Measurements from ENCODE around the gene NUDT22. TPM values are rescaled to one million over a fixed set of nuclear protein-coding genes. Genes with fewer than 3 reads are reported as not detected.
A peak's percentile ranks its signal among the peaks of the same experiment; 100 is the strongest.

The NUDT22 gene
- total and polyA plus RNA-seq, 2 of the 4 experiments (the other 2 are of a cell fraction), result 21.3 to 44.6 TPM

DNA sequence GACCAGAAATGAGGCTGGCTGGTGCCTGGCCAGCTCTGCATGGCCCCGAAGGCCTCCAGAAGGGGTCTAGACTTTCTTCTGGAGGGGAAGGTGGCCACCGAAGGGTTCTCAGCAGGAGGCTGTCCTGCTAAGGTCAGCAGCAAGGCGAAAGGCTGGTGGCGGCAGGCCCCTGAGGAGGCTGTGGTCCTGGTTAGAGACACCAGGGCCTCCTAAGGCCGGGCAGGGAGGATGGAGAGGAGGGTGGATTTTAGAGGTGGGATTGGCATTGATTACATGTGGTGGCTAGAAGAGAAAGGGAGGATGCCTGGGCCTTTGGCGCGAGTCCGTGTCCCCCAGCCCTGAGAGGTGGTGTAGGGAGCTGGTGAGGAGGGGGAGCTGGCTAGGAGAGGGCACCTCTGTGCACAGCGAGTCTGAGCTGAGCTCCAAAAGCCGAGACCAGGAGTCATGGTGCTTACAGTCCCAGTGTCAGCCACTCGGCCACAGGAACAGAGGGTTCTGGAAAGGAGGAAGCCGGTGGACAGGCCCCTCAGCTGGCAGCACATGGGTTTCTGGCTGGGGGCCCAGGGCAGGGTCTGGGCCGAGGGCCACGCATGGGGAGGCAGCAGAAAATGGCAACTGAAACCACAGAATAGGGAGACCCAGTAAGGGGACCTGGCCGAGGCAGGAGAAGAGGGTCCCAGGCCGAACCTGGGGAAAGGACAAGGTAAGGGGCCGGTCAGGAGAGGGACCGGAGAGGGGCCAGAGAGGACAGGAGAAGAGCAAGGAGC lies 17.1 kb upstream of the NUDT22 start:
- ChIA-PET POLR2A (ENCODE audit: unreplicated experiment) (no interaction called here), CTCF (no interaction called here)
- no peak overlapping the region for H3K56ac ChIP-seq (ENCODE audit: extremely low read depth, insufficient read depth, low read length)
- no peak overlapping the region for H3K9ac ChIP-seq (ENCODE audit: low read depth, low read length)
- no peak overlapping the region for H2BK15ac ChIP-seq (ENCODE audit: low read depth, low read length)
- no peak overlapping the region for H3K4ac ChIP-seq (ENCODE audit: low read depth, low read length)
- no peaks in the 10 kb centered on the region for H3K9me3 ChIP-seq (ENCODE audit: control insufficient read depth, insufficient read depth, low read length)
- H3K79me1 ChIP-seq (ENCODE audit: low read depth in 1 of 2, low read length in 2 of 2), result peaks cover 0 to 20% of the 10 kb centered on the region in 2 experiments; a peak in 2 of 4 replicates
- no peak overlapping the region for H2AFZ ChIP-seq (replicated peaks; ENCODE audit: low read length, poor library complexity)
- no peak overlapping the region for H3K4me3 ChIP-seq (ENCODE audit: insufficient read depth, low read depth, low read length)
- H4K91ac ChIP-seq (ENCODE audit: insufficient read depth, low read depth, low read length), result no peak overlapping the region
- intact Hi-C loops (cut with micrococcal nuclease) (loop anchor here (10.0 kb wide), 1 partner anchor 446 kb away; no protein-coding TSS in a partner anchor), in situ Hi-C loops (cut with MboI; ENCODE audit: low sequenced_read_pairs) (no loop called here), dilution Hi-C loops (cut with HindIII; ENCODE audit: low sequenced_read_pairs, unreplicated experiment) (no loop called here)
- no peaks in the 10 kb centered on the region for H3K27me3 ChIP-seq (ENCODE audit: control insufficient read depth, insufficient read depth, low read length)
- H2BK120ac ChIP-seq (ENCODE audit: low read depth, low read length), result no peak overlapping the region
- no peak overlapping the region for H3K27ac ChIP-seq (ENCODE audit: insufficient read depth, low read length)
- H4K5ac ChIP-seq (ENCODE audit: low read depth, low read length), result no peak overlapping the region
- peaks cover 20% of the 10 kb centered on the region for H3K36me3 ChIP-seq (ENCODE audit: control insufficient read depth, insufficient read depth, low read length)
- H4K20me1 ChIP-seq (ENCODE audit: insufficient read depth, low read length), result peaks cover 8% of the 10 kb centered on the region; the same call in 1 of the 2 replicates
- H2BK20ac ChIP-seq (ENCODE audit: low read depth, low read length), result no peak overlapping the region
- H3K14ac ChIP-seq (replicated peaks; ENCODE audit: low read depth, low read length), result no peak overlapping the region
- H3K18ac ChIP-seq (ENCODE audit: low read depth, low read length), result no peak overlapping the region
- no TSS peak for BruUV-seq (replicated peaks)
- peaks cover 10% of the 10 kb centered on the region for H3K4me1 ChIP-seq (ENCODE audit: control insufficient read depth, insufficient read depth, low read length)
- H2BK5ac ChIP-seq (ENCODE audit: low read depth, low read length, poor library complexity, severe bottlenecking), result no peak overlapping the region
- no peak overlapping the region; the same call in 1 of the 2 replicates for H2AK5ac ChIP-seq (ENCODE audit: low read depth, low read length)
- no peak overlapping the region for H3K23ac ChIP-seq (ENCODE audit: low read depth, low read length)
- DNase-seq (no peak), ATAC-seq (ENCODE audit: low read depth) (no peak)
- no peaks in the 10 kb centered on the region; the same call in 1 of the 2 replicates for H3K9me1 ChIP-seq (ENCODE audit: insufficient read depth, low read length)
- peak overlapping the region; percentile 26 for H2AK9ac ChIP-seq (replicated peaks; ENCODE audit: low read depth, low read length, poor library complexity)
- no peak overlapping the region for H4K8ac ChIP-seq (ENCODE audit: low read depth in 2 of 2, low read length in 2 of 2)
- WGBS, 2 experiments (ENCODE audit: extremely low coverage in 2 of 2, insufficient read length in 1 of 2), result 80% methylated on average over 17 of the region's 18 CpGs; no CpG with 5 or more reads in 1 of the 2 experiments
- H3K4me2 ChIP-seq (ENCODE audit: low read depth, low read length), result no peak overlapping the region
- TF ChIP-seq MAFK (IDR thresholded peaks at IDR 0.05; ENCODE audit: low read depth, low read length) (no peak), NFE2L2 (IDR thresholded peaks at IDR 0.05; ENCODE audit: low read depth, low read length) (no peak), ELK1 (IDR thresholded peaks at IDR 0.05; ENCODE audit: borderline replicate concordance, low read depth, low read length) (no peak), MXI1 (IDR thresholded peaks at IDR 0.05; ENCODE audit: borderline replicate concordance, low read depth, low read length) (no peak), RCOR1 (IDR thresholded peaks at IDR 0.05; ENCODE audit: insufficient replicate concordance, low read length) (no peak), RFX5 (IDR thresholded peaks at IDR 0.05; ENCODE audit: low read depth, low read length) (no peak), FOS (IDR thresholded peaks at IDR 0.05; ENCODE audit: low read depth, low read length) (no peak), CEBPB (IDR thresholded peaks at IDR 0.05; ENCODE audit: low read depth, low read length) (no peak), SMC3 (IDR thresholded peaks at IDR 0.05; ENCODE audit: low read depth, low read length) (no peak), POLR2A (IDR thresholded peaks at IDR 0.05; ENCODE audit: low read depth, low read length) (no peak), MAZ (IDR thresholded peaks at IDR 0.05; ENCODE audit: borderline replicate concordance, low read depth, low read length) (no peak), BHLHE40 (IDR thresholded peaks at IDR 0.05; ENCODE audit: low read depth, low read length) (no peak), USF2 (IDR thresholded peaks at IDR 0.05; ENCODE audit: low read depth, low read length) (no peak), RAD21 (IDR thresholded peaks at IDR 0.05; ENCODE audit: low read length) (no peak)
- TF ChIP-seq, protein P1, sequence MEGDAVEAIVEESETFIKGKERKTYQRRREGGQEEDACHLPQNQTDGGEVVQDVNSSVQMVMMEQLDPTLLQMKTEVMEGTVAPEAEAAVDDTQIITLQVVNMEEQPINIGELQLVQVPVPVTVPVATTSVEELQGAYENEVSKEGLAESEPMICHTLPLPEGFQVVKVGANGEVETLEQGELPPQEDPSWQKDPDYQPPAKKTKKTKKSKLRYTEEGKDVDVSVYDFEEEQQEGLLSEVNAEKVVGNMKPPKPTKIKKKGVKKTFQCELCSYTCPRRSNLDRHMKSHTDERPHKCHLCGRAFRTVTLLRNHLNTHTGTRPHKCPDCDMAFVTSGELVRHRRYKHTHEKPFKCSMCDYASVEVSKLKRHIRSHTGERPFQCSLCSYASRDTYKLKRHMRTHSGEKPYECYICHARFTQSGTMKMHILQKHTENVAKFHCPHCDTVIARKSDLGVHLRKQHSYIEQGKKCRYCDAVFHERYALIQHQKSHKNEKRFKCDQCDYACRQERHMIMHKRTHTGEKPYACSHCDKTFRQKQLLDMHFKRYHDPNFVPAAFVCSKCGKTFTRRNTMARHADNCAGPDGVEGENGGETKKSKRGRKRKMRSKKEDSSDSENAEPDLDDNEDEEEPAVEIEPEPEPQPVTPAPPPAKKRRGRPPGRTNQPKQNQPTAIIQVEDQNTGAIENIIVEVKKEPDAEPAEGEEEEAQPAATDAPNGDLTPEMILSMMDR (conservative IDR thresholded peaks at IDR 0.05; ENCODE audit: low read depth, low read length), result no peak

Data from IMR-90 (cell line).